LNCAP (cell line): Measurements from ENCODE around the gene CLDN7.

Experiments
- TF ChIP-seq, protein P1 (sequence below): fragments of 450-650 bp; IDR thresholded peaks from 2 replicates; pipeline ENCODE4 v1.5.1; 2017; ENCODE audit warnings: mild to moderate bottlenecking

Gene CLDN7

GRCh38 chr17:7262935-7263800, 890 bp upstream of the CLDN7 start:
- TF ChIP-seq, protein P1, sequence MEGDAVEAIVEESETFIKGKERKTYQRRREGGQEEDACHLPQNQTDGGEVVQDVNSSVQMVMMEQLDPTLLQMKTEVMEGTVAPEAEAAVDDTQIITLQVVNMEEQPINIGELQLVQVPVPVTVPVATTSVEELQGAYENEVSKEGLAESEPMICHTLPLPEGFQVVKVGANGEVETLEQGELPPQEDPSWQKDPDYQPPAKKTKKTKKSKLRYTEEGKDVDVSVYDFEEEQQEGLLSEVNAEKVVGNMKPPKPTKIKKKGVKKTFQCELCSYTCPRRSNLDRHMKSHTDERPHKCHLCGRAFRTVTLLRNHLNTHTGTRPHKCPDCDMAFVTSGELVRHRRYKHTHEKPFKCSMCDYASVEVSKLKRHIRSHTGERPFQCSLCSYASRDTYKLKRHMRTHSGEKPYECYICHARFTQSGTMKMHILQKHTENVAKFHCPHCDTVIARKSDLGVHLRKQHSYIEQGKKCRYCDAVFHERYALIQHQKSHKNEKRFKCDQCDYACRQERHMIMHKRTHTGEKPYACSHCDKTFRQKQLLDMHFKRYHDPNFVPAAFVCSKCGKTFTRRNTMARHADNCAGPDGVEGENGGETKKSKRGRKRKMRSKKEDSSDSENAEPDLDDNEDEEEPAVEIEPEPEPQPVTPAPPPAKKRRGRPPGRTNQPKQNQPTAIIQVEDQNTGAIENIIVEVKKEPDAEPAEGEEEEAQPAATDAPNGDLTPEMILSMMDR: no peak

- TF ChIP-seq, protein P1: no peak
Measured at GRCh38 chr17:7261379-7262191, 693 bp downstream of the CLDN7 start.

GRCh38 chr17:7260651-7261378, 1.5 kb downstream of the CLDN7 start:
- TF ChIP-seq, protein P1: no peak

- TF ChIP-seq, protein P1: no peak
Measured at GRCh38 chr17:7260151-7260550, 2.1 kb downstream of the CLDN7 start.

DNA sequence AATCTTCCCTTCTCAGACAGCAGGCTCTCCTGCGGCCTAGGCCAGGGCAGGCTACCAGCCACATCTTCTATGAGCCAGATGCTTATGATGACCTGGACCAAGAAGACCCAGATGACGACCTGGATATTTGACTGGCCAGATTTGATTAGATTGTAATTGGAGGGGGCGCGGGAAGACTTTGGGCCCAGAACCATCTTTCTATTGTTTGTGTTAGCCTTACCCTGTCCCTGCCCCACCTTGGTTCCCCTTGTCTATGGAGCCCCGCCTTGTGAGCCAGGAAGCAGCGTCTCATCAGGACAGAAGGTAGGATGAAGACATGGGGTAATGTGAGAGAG, 2.8 kb downstream of the CLDN7 start:
- TF ChIP-seq, protein P1: no peak

GRCh38 chr17:7258731-7259554, 3.3 kb downstream of the CLDN7 start:
- TF ChIP-seq, protein P1: no peak
